NOMO-1 treated with dmso at 0.1 percent for 144 hours (cell line): ENCODE measurements around the gene SLC52A3.

Source experiments
- DNase-seq: peaks from one replicate; lab custom pipeline; 2025; ENCODE audit not compliant: unreplicated experiment; lab: John Stamatoyannopoulos, UW

SLC52A3 gene

GRCh38 chr20:770691-771090 is 2.4 kb upstream of the SLC52A3 start:
- no peak for DNase-seq

DNA sequence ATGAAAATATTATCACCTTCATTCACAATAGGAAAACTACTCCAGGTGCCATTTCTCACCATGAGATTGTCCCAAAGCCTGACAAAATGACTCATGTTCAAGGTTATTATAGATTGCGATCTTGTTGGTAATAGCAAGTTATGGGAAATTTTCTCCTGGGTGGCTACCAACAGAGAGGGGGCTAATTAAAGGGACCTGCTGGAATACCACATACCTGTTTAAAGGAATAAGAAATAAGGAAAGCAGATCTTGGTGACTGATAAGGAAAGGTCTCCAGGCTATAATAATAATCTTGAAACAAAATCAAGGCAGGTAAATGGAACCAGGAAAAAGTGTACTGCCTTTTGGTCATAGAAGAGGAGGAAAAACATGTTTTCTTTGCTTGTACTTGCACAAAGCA is 1.4 kb downstream of the SLC52A3 start:
- no peak for DNase-seq

- DNase-seq, result no peak
Measured at GRCh38 chr20:764255-764654, 4.0 kb downstream of the SLC52A3 start.

GRCh38 chr20:761418-762381 is 6.6 kb downstream of the SLC52A3 start:
- no peak for DNase-seq

DNA sequence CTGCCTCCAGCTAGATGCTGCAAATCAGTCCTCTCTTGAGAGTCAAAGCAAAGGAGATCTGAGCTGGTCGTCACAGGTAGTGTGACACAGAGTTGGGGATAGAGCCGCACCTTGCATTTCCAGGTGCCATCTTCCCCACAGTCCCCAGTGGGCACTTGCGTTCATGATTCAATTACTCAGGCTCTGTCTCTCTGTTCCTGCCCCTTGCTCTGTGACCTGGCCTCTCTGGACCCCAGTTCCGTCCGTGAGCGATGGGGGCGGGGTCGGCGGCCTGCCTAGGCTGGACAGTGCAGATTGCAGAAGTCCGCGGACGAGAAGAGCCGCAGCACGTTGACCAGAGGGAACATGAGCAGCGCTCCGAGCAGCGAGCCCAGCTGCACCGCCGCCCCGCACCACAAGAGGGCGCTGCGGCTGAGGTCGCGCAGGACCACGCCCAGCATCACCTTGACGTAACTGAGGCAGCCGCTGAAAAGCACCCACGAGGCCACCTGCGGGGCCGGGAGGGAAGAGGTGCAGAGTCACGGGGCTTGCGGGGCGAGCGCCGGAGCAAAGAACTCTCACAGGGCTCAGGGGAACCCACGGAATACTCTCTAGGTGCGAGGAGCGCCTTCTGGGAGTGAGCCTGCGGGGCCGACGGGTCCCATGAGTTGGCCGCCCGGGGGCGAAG is 7.4 kb downstream of the SLC52A3 start:
- peak; percentile 23 for DNase-seq

- no peak for DNase-seq
Measured at GRCh38 chr20:757506-757905, 10.8 kb downstream of the SLC52A3 start.

GRCh38 chr20:755941-756340 is 12.4 kb downstream of the SLC52A3 start:
- no peak for DNase-seq

- DNase-seq, result no peak
Measured at GRCh38 chr20:754904-755303, 13.4 kb downstream of the SLC52A3 start.

- DNase-seq, result no peak
Measured at GRCh38 chr20:753897-754635, 14.2 kb downstream of the SLC52A3 start.

DNA sequence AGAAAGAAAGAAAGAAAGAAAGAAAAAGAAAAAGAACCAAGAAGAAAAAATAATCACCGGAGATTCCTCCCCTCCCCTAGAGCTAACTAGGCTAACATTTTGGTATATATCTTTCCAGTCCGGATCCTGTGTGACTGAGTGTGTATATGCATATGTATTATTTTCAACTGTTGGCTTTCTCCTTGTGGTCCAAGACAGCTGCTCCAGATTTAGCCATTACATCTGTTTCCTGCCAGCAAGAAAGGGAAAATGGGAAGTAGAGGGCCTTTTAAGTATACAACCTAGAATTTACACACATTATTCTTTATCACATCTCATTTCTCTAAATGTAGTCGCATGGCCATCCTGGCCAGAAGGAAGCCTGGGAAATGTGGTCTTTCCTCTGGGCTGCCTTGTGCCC is 15.2 kb downstream of the SLC52A3 start:
- no peak for DNase-seq

DNA sequence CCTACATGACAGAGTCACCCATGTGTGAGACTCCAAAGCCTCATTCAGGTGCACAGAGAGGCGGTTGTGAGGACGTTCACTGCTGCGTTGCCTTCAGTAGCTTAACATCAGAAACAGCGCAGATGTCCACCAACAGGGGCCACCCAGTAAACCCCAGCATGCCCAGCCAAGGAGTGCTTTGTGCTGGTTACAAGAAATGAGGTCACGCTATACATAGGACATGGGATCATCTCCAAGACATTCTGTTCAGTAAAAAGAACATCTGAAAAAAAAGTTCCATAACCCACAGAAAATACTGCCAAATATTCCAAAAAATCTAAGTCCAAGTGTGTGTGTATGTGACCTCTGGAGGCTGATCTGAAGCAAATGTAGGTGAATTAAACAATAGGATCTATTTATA is 16.0 kb downstream of the SLC52A3 start:
- DNase-seq, result no peak

DNA sequence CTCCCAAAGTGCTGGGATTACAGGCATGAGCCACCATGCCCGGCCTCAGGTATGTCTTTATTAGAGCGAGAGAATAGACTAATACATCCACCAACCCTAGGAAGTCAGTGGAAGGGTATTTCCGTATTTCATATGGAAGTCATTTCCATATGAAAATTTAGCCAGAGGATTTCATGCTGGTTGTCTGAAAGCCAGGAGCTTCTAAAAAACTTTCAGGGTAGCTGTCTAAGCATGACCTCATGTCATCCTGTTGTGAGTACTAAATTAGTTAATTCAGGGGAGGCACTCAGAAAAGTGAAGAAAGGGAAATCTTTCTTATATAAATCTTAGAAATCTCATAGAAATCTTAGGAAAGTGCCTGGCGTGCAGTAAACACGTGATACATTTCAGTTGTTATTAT is 16.5 kb downstream of the SLC52A3 start:
- no peak for DNase-seq

GRCh38 chr20:750801-751200 is 17.5 kb downstream of the SLC52A3 start:
- DNase-seq, result no peak

DNA sequence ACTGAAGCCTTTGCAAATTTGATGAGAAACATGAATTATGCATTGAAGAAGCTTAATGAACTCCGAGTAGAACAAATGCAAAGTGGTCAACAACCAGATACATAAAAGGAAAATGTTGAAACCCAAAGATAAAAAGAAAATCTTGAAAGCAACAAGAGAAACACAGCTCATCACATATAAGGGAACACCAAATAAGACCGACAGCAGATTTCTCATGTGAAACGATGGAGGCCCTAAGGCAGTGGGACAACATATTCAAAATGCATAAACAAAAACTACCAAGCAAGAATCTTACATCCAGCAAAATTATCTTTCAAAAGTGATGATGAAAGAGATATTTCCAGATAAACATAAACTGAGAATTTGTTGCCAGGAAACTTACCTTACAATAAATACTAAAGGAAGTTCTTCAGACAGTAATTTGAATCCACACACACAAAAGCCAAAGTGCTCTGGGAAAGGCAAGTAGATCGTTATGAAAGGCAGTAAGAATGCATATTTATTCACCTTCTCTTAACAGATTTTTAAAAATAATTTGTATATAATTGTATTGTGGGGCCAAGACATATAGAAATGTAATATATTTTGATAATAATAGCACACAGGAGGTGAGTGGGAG is 22.5 kb downstream of the SLC52A3 start:
- no peak for DNase-seq

- no peak for DNase-seq
Measured at GRCh38 chr20:742156-742555, 26.1 kb downstream of the SLC52A3 start.

DNA sequence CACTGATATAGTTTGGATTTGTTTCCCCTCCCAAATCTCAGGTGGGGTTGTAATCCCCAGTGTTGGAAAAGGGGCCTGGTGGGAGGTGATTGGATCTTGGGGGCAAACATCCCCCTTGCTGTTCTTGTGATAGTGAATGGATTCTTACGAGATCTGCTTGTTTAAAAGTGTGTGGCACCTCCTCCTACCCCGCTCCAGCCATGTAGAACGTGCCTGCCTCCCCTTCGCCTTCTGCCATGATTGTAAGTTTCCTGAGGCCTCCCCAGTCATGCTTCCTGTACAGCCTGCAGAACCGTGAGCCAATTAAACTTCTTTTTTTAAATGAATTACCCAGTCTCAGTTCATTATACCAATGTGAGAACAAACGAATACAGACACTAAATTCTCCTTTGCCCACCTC is 26.7 kb downstream of the SLC52A3 start:
- no peak for DNase-seq

DNA sequence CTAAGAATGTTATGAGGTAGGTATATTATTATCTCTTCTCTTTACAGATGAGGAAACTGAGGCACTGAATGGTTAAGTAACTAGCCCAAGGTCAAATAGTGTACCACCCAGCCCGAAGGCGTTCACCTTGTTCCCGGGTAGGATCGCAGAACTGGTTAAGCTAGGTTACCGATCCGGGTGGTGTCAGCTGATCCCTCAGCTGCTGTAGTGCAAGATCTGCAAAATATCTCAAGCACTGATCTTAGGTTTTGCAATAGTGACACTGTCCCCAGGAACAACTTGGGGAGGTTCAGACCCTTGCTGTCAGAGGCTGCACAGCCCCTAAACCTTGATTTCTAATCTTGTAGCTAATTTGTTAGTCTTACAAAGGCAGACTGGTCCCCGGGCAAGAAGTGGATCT is 28.1 kb downstream of the SLC52A3 start:
- no peak for DNase-seq

- no peak for DNase-seq
Measured at GRCh38 chr20:739736-740135, 28.6 kb downstream of the SLC52A3 start.

DNA sequence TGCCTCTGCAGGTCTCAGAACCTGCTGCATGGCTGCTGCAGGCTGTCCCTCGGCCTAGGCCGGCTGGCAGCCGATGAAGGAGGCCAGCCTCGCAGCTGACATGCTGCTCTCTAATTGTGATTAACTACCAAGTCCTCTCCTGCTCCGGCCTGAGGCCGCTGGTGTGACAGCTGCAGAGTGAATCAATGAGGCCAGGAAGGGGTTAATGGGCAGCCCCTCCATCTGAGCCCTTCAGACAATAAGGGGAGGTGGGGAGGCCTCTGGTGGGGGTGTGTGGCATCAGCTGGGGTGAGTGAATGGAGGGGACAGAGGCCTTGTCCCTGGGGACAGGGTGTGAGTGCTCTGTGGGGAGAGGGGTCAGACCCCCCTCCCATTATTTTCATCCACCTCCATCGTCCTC is 34.4 kb downstream of the SLC52A3 start:
- DNase-seq, result no peak

GRCh38 chr20:732727-733126 is 35.6 kb downstream of the SLC52A3 start:
- no peak for DNase-seq

DNA sequence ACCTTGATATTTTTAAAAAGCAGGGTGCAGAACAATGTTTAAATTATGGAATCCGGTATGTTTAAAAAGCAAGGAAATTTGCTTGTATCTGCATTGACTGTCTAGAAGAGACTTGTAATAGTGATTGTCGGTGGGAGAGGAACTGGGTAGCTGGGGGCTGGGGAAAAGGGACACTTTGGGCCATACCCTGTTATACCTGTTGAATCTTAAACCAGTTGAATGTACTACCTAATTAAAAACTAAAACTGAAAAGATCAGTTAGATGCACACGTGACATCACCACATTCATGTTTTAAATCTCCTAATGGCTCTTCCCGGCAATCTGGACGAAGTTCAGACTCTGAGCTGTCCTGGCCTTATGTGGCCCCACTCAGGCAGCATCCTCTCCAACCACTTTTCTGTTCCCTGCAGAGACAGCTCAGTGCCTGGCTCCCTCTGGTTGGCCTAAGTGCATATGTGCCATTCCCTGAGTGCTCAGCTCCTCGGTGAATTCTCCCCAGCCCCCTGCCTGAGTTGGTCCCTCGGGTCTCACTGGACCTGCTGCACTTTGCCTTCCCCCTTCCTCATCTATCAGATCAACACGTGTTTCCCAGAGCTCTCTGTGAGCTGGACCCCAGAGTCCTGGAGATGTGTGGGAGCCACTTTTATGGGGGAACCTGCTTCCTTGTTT is 36.3 kb downstream of the SLC52A3 start:
- DNase-seq, result no peak
